ENCODE results near the gene RAB6A. TPM values are rescaled to one million over a fixed set of nuclear protein-coding genes. Genes with fewer than 3 reads are reported as not detected.

Gene RAB6A
- total RNA-seq (2022; extraction: Qiagen RNA extraction): 52.5 to 69.8 TPM (median 59.3 TPM) in 5 replicates

GRCh38 chr11:73760679-73761402, at the start of gene RAB6A:
TSS of gene RAB6A (minus strand) at chr11:73761074. CDS start at chr11:73760635, 439 bp downstream.

GRCh38 chr11:73787643-73788558, 27.0 kb upstream of the RAB6A start, which contains the start of gene MRPL48:
TSS of gene MRPL48 (plus strand) at chr11:73787874. CDS start at chr11:73787972, 98 bp downstream.

GRCh38 chr11:73645972-73646631, 114.8 kb downstream of the RAB6A start, which contains the start of gene PLEKHB1:
TSS of gene PLEKHB1 (plus strand) at chr11:73646581. CDS start at chr11:73646609, 28 bp downstream.

Other genes with a start within 250 kb of the RAB6A start
- 10.7 to 16.4 TPM (median 14.1 TPM) in 5 replicates for gene FAM168A, start 163.0 kb downstream of the RAB6A start, total RNA-seq (2022; extraction: Qiagen RNA extraction)
- 0.46 to 0.82 TPM (median 0.76 TPM) in 5 replicates for gene PLEKHB1, start 114.5 kb downstream of the RAB6A start, total RNA-seq (2022; extraction: Qiagen RNA extraction)
- 46.0 to 51.0 TPM (median 48.3 TPM) in 5 replicates for gene MRPL48, start 26.8 kb upstream of the RAB6A start, total RNA-seq (2022; extraction: Qiagen RNA extraction)
- gene COA4, start 115.8 kb upstream of the RAB6A start, total RNA-seq (2022; extraction: Qiagen RNA extraction): 129 to 147 TPM (median 134 TPM) in 5 replicates
- gene PAAF1, start 115.9 kb upstream of the RAB6A start, total RNA-seq (2022; extraction: Qiagen RNA extraction): 10.8 to 12.7 TPM (median 11.6 TPM) in 5 replicates
- gene DNAJB13, start 190.0 kb upstream of the RAB6A start, total RNA-seq (2022; extraction: Qiagen RNA extraction): 0.15 to 0.50 TPM (median 0.41 TPM) in 5 replicates
- 71.6 to 85.6 TPM (median 79.9 TPM) in 5 replicates for gene UCP2, start 221.8 kb upstream of the RAB6A start, total RNA-seq (2022; extraction: Qiagen RNA extraction)
- gene UCP3, start 248.0 kb upstream of the RAB6A start, total RNA-seq (2022; extraction: Qiagen RNA extraction): 1.3 to 2.5 TPM (median 1.5 TPM) in 5 replicates

Data from A549 treated with CORT108297 at 1 μM for 4 hours (cell line).